Kidney epithelial cell (primary cell): ENCODE data around the gene NFIC. TPM values are rescaled to one million over a fixed set of nuclear protein-coding genes. Genes with fewer than 3 reads are reported as not detected.

Experiments
- DNase-seq: peaks from one replicate; pipeline ENCODE4 v3.0.0-alpha.2; 2010; ENCODE audit warnings: low read depth
- H3K27me3 ChIP-seq: 2 replicates; pipeline ENCODE4 v1.6.0; 2011; ENCODE audit warnings: low read length; ENCODE audit not compliant: control insufficient read depth, insufficient read depth
- H3K36me3 ChIP-seq: 2 replicates; pipeline ENCODE4 v1.5.1; 2011; ENCODE audit warnings: low read length; ENCODE audit not compliant: control insufficient read depth, insufficient read depth
- H3K4me3 ChIP-seq: 2 replicates; pipeline ENCODE4 v1.5.1; 2011; ENCODE audit warnings: low read depth, mild to moderate bottlenecking, control low read depth, low read length
- CTCF ChIP-seq: IDR thresholded peaks from 2 replicates; pipeline ENCODE4 v1.5.1; 2011; ENCODE audit warnings: mild to moderate bottlenecking, moderate library complexity, low read length, control low read depth, inconsistent platforms; ENCODE audit not compliant: insufficient read depth, poor library complexity, severe bottlenecking
- total RNA-seq: library from RNA; depleted of rRNA; stranded (reverse); fragments of >200 nt; gene quantifications from 2 replicates; pipeline ENCODE4 v1.2.3, GENCODE V29; 2015

NFIC gene
- total RNA-seq, 1 donor from 2014 or later: 18.0 TPM

GRCh38 chr19:3321696-3322095 lies 44.7 kb upstream of the NFIC start:
- Histone ChIP-seq H3K36me3 (no peaks in the 10 kb centered on the region), H3K27me3 (peaks cover 9% of the 10 kb centered on the region), H3K4me3 (no peak overlapping the region)
- TF ChIP-seq CTCF: no peak
- DNase-seq: no peak

- Histone ChIP-seq H3K27me3 (peaks cover 9% of the 10 kb centered on the region), H3K36me3 (no peaks in the 10 kb centered on the region), H3K4me3 (no peak overlapping the region)
- DNase-seq: no peak
- TF ChIP-seq CTCF: no peak
These were observed 44.0 kb upstream of the NFIC start for GRCh38 chr19:3322199-3322978.

- Histone ChIP-seq H3K4me3 (no peak overlapping the region), H3K27me3 (peaks cover 9% of the 10 kb centered on the region), H3K36me3 (no peaks in the 10 kb centered on the region)
- no peak for TF ChIP-seq CTCF
- DNase-seq: no peak
These were observed 43.4 kb upstream of the NFIC start for GRCh38 chr19:3323026-3323425.

- TF ChIP-seq CTCF: no peak
- Histone ChIP-seq H3K4me3 (no peak overlapping the region), H3K36me3 (no peaks in the 10 kb centered on the region), H3K27me3 (peaks cover 9% of the 10 kb centered on the region)
- no peak for DNase-seq
These were observed 42.7 kb upstream of the NFIC start for GRCh38 chr19:3323658-3324057.

GRCh38 chr19:3324405-3324856 lies 42.0 kb upstream of the NFIC start:
- no peaks in the 10 kb centered on the region for H3K36me3 ChIP-seq
- H3K4me3 ChIP-seq: no peak overlapping the region
- H3K27me3 ChIP-seq: peaks cover 9% of the 10 kb centered on the region
- DNase-seq: no peak
- peak; percentile 77 for TF ChIP-seq CTCF

- no peak for TF ChIP-seq CTCF
- Histone ChIP-seq H3K4me3 (no peak overlapping the region), H3K27me3 (peaks cover 5% of the 10 kb centered on the region), H3K36me3 (no peaks in the 10 kb centered on the region)
- no peak for DNase-seq
These were observed 40.9 kb upstream of the NFIC start for GRCh38 chr19:3325451-3325850.
